HCT116 (cell line): ENCODE data around the gene SPEF1. TPM values are rescaled to one million over a fixed set of nuclear protein-coding genes. Genes with fewer than 3 reads are reported as not detected.

Source experiments
- ATAC-seq: fragments of 200-7000 bp; cut with Tn5 transposase; 2 replicates; pipeline ENCODE4 v1.9.1; 2020; ENCODE audit warnings: mild to moderate bottlenecking, moderate library complexity
- BruUV-seq: library from RNA; stranded (reverse); fragments of 400-500 nt; replicated peaks from 2 replicates; lab custom pipeline; 2021; lab: Mats Ljungman, UMichigan
- CTCF ChIA-PET: fragments of 300-600 bp; sonication (Branson Sonifier 250); formaldehyde crosslinking; loops from one replicate; lab custom pipeline; 2021; ENCODE audit warnings: antibody characterized with exemption; lab: Charles Lee
- POLR2A ChIA-PET: fragments of 300-600, 350-600 bp; sonication (Branson Sonifier 250); formaldehyde crosslinking; loops from one replicate; lab custom pipeline; 2021; ENCODE audit warnings: antibody characterized with exemption; lab: Charles Lee
- RAD21 ChIA-PET, 2 experiments: fragments of 300-600 bp; sonication (Branson Sonifier 250); formaldehyde crosslinking; loops; one replicate each; lab custom pipeline; 2023; ENCODE audit warnings: low total read pairs in 2 of 2; ENCODE audit not compliant: uncharacterized antibody in 2 of 2, unreplicated experiment in 2 of 2, low non-redundant PET in 1 of 2; lab: Charles Lee
- DNase-seq: peaks from one replicate; pipeline ENCODE4 v3.0.0-alpha.2; 2010; ENCODE audit warnings: low read depth, low spot score
- H2AFZ ChIP-seq: fragments of 200-600 bp; shearing (Covaris generic), sonication (generic); 2 replicates; pipeline ENCODE4 v1.6.1; 2017; ENCODE audit warnings: low read depth, mixed run types, mixed read lengths, antibody characterized with exemption, low read length; ENCODE audit not compliant: poor library complexity, severe bottlenecking
- H3K27ac ChIP-seq: 2 replicates; pipeline ENCODE4 v1.5.1; 2012; ENCODE audit warnings: low read depth, low read length
- H3K27me3 ChIP-seq: fragments of 200-600 bp; sonication (generic); 2 replicates; pipeline ENCODE4 v1.6.1; 2016; ENCODE audit warnings: mixed run types, low read length, mixed read lengths; ENCODE audit not compliant: insufficient read depth
- H3K36me3 ChIP-seq, 2 experiments: fragments of 200-500 bp in 1 of 2; fragments of 200-600 bp in 1 of 2; sonication (Bioruptor generic) in 1 of 2; sonication (generic) in 1 of 2; 2 replicates each; pipeline versions ENCODE4 v1.5.1 to v1.6.1; 2014 to 2016; ENCODE audit warnings: low read length in 2 of 2, inconsistent platforms in 1 of 2, mixed read lengths in 1 of 2, mixed run types in 1 of 2; ENCODE audit not compliant: insufficient read depth in 2 of 2, control insufficient read depth in 1 of 2
- H3K4me1 ChIP-seq, 2 experiments: fragments of 200-600 bp in 1 of 2; sonication (generic) in 1 of 2; 2 replicates each; pipeline versions ENCODE4 v1.5.1 to v1.6.1; 2012 to 2017; ENCODE audit warnings: low read length in 2 of 2, inconsistent platforms in 1 of 2, mild to moderate bottlenecking in 1 of 2, mixed read lengths in 1 of 2, mixed run types in 1 of 2, moderate library complexity in 1 of 2; ENCODE audit not compliant: insufficient read depth in 2 of 2, control insufficient read depth in 1 of 2
- H3K4me2 ChIP-seq: fragments of 200-600 bp; sonication (generic); 2 replicates; pipeline ENCODE4 v1.6.1; 2017; ENCODE audit warnings: mixed run types, low read length, mixed read lengths
- H3K4me3 ChIP-seq, 2 experiments: fragments of 200-600 bp in 1 of 2; sonication (generic) in 1 of 2; replicated peaks in 1 of 2; 2 replicates each; pipeline ENCODE4 v1.5.1; 2011 to 2016; ENCODE audit warnings: low read length in 2 of 2, control low read depth in 1 of 2, low read depth in 1 of 2, mild to moderate bottlenecking in 1 of 2, mixed read lengths in 1 of 2, mixed run types in 1 of 2
- H3K79me2 ChIP-seq: fragments of 200-600 bp; sonication (generic); 2 replicates; pipeline ENCODE4 v1.6.1; 2017; ENCODE audit warnings: mild to moderate bottlenecking, mixed run types, low read length, moderate library complexity, mixed read lengths; ENCODE audit not compliant: insufficient read depth
- H3K9ac ChIP-seq: fragments of 200-600 bp; sonication (generic); 2 replicates; pipeline ENCODE4 v1.6.1; 2016; ENCODE audit warnings: low read length, mixed read lengths
- H3K9me2 ChIP-seq: fragments of 200-600 bp; sonication (generic), shearing (Covaris generic); 2 replicates; pipeline ENCODE4 v1.6.1; 2017; ENCODE audit warnings: mixed run types, mild to moderate bottlenecking, moderate library complexity; ENCODE audit not compliant: insufficient read depth
- H3K9me3 ChIP-seq, 2 experiments: fragments of 200-500 bp in 1 of 2; fragments of 200-600 bp in 1 of 2; sonication (Bioruptor generic) in 1 of 2; sonication (generic) in 1 of 2; 2 replicates each; pipeline ENCODE4 v1.6.1; 2014 to 2017; ENCODE audit warnings: low read length in 2 of 2, mixed read lengths in 2 of 2, inconsistent platforms in 1 of 2, low read depth in 1 of 2, mild to moderate bottlenecking in 1 of 2, mixed run types in 1 of 2, moderate library complexity in 1 of 2; ENCODE audit not compliant: control insufficient read depth in 1 of 2, insufficient read depth in 1 of 2
- H4K20me1 ChIP-seq: fragments of 200-600 bp; sonication (generic), shearing (Covaris generic); 2 replicates; pipeline ENCODE4 v1.6.1; 2017; ENCODE audit warnings: mixed run types, mild to moderate bottlenecking, moderate library complexity; ENCODE audit not compliant: insufficient read depth
- ATF3 ChIP-seq: IDR thresholded peaks from 2 replicates; pipeline ENCODE4 v1.6.1; 2012
- CTCF ChIP-seq, 3 experiments: fragments of 200-600 bp in 1 of 3; sonication (generic) in 1 of 3; IDR thresholded peaks in 2 of 3; conservative IDR thresholded peaks in 1 of 3; 2 replicates each; pipeline ENCODE4 v1.5.1; 2012 to 2017; ENCODE audit warnings: low read depth in 2 of 3, low read length in 2 of 3, antibody characterized with exemption in 1 of 3, borderline replicate concordance in 1 of 3, control low read depth in 1 of 3, mild to moderate bottlenecking in 1 of 3, mixed read lengths in 1 of 3, mixed run types in 1 of 3, moderate library complexity in 1 of 3; ENCODE audit not compliant: insufficient read depth in 1 of 3
- EGR1 ChIP-seq: IDR thresholded peaks from 2 replicates; pipeline ENCODE4 v1.6.1; 2012; ENCODE audit warnings: low read depth
- ELF1 ChIP-seq: IDR thresholded peaks from 2 replicates; pipeline ENCODE4 v1.6.1; 2012; ENCODE audit warnings: low read depth, borderline replicate concordance
- EZH2 ChIP-seq: fragments of 200-600 bp; sonication (generic); IDR thresholded peaks from 2 replicates; pipeline ENCODE4 v1.6.1; 2017; ENCODE audit warnings: antibody characterized with exemption, mixed run types
- EZH2phosphoT487 ChIP-seq: fragments of 200-600 bp; IDR thresholded peaks from 2 replicates; pipeline ENCODE4 v1.6.1; 2018; ENCODE audit warnings: antibody characterized with exemption, borderline replicate concordance
- JUND ChIP-seq: IDR thresholded peaks from 2 replicates; pipeline ENCODE4 v1.6.1; 2012
- MAX ChIP-seq: IDR thresholded peaks from 2 replicates; pipeline ENCODE4 v1.6.1; 2012
- POLR2A ChIP-seq: IDR thresholded peaks from 2 replicates; pipeline ENCODE4 v1.7.0; 2011; ENCODE audit warnings: borderline replicate concordance; ENCODE audit not compliant: insufficient read depth, insufficient read length; ENCODE audit errors: extremely low read depth
- RAD21 ChIP-seq: IDR thresholded peaks from 2 replicates; pipeline ENCODE4 v1.6.1; 2012; ENCODE audit warnings: low read depth, mild to moderate bottlenecking
- SRF ChIP-seq: IDR thresholded peaks from 2 replicates; pipeline ENCODE4 v1.6.1; 2012; ENCODE audit warnings: low read depth
- YY1 ChIP-seq: IDR thresholded peaks from 2 replicates; pipeline ENCODE4 v1.6.1; 2011; ENCODE audit warnings: low read length, low read depth, moderate library complexity, mild to moderate bottlenecking; ENCODE audit not compliant: insufficient replicate concordance; ENCODE audit errors: extremely low read depth
- ZBTB33 ChIP-seq: IDR thresholded peaks from 2 replicates; pipeline ENCODE4 v1.6.1; 2011; ENCODE audit warnings: mild to moderate bottlenecking, low read length, moderate library complexity; ENCODE audit not compliant: insufficient replicate concordance; ENCODE audit errors: extremely low read depth
- ZNF274 ChIP-seq: fragments of 200-500 bp; sonication (Bioruptor generic); IDR thresholded peaks from 2 replicates; pipeline ENCODE4 v1.6.1; 2014; ENCODE audit warnings: mild to moderate bottlenecking, low read depth, low read length, inconsistent platforms
- intact Hi-C: fragments of 100-400 bp; cut with micrococcal nuclease; formaldehyde crosslinking; loops from 2 replicates; pipeline ENCODE4 v1.10.0; 2022
- total RNA-seq: library from RNA; stranded (reverse); gene quantifications from one replicate; pipeline ENCODE4 v1.2.1, GENCODE V29; 2021; ENCODE audit not compliant: unreplicated experiment

The SPEF1 gene
- total RNA-seq, 1 experiment from 2014 or later = 0.93 TPM

GRCh38 chr20:3795511-3796468, 14.5 kb upstream of the SPEF1 start, which contains the start of gene CDC25B (continued):
- TF ChIP-seq ZBTB33 = no peak
- no peak for TF ChIP-seq JUND
- TF ChIP-seq EGR1 = peak; percentile 82
- peak; percentile 47 for TF ChIP-seq POLR2A
- no peak; the same call in 1 of the 2 replicates for TF ChIP-seq ELF1
- TF ChIP-seq, all 23 proteins: peak for 10

- ChIA-PET CTCF (interaction anchor here (1.9 kb wide), 1 partner anchor 23 kb away, joined by 9 read pairs; no protein-coding TSS in a partner anchor), RAD21 (no interaction called here)
- Histone ChIP-seq H3K9me3 (no peaks in the 10 kb centered on the region), H3K36me3 (peaks cover 14 to 19% of the 10 kb centered on the region in 2 experiments; a peak in 3 of 4 replicates), H2AFZ (no peak overlapping the region)
- BruUV-seq = no TSS peak
- TF ChIP-seq SRF (no peak), ATF3 (no peak), CTCF (IDR thresholded peaks at IDR 0.05 in 2 of 3, conservative IDR thresholded peaks at IDR 0.05 in 1 of 3; ENCODE audit: borderline replicate concordance in 1 of 3, insufficient read depth in 1 of 3, low read depth in 2 of 3, low read length in 2 of 3) (no peak), EZH2phosphoT487 (no peak), MAX (no peak), ZNF274 (no peak), ZBTB33 (no peak), POLR2A (no peak), EZH2 (no peak), YY1 (no peak), RAD21 (no peak)
- TF ChIP-seq, all 23 proteins: peak for 0
- H3K79me2 ChIP-seq = peaks cover 35% of the 10 kb centered on the region
- POLR2A ChIA-PET = interaction anchor here (2.3 to 2.5 kb wide), 2 partner anchors 18 to 24 kb away, joined by 12 to 14 read pairs; no protein-coding TSS in a partner anchor
- H3K9ac ChIP-seq = peak overlapping the region; percentile 95
- H3K4me3 ChIP-seq = peak overlapping the region; percentile 66 to 80
- peaks cover 21 to 41% of the 10 kb centered on the region in 2 experiments for H3K4me1 ChIP-seq
- no peaks in the 10 kb centered on the region for H4K20me1 ChIP-seq
- no peak for ATAC-seq
- H3K27ac ChIP-seq = peak overlapping the region; percentile 79
- DNase-seq = no peak
- no peaks in the 10 kb centered on the region for H3K9me2 ChIP-seq
- peak overlapping the region; percentile 94 for H3K4me2 ChIP-seq
- no peaks in the 10 kb centered on the region for H3K27me3 ChIP-seq
- intact Hi-C loops = no loop called here
These were observed 13.6 kb upstream of the SPEF1 start for GRCh38 chr20:3794701-3795420.
